Heart left ventricle (tissue), 13 donors: ENCODE results near the gene DPH2.

ENCODE experiments used
- POLR2A ChIP-seq, 2 donors: fragments of 450-650 bp; IDR thresholded peaks; one replicate each; pipeline ENCODE4 v1.6.1; 2017; ENCODE audit warnings: antibody characterized with exemption in 2 of 2, mild to moderate bottlenecking in 2 of 2, moderate library complexity in 2 of 2
- TF ChIP-seq, protein P1 (sequence below), 12 donors: fragments of 200-600 bp; sonication (generic) in 4 of 12; IDR thresholded peaks; one replicate each; pipeline versions ENCODE4 v1.5.0 to v1.8.0; 2018 to 2022; ENCODE audit warnings: antibody characterized with exemption in 12 of 12, mild to moderate bottlenecking in 5 of 12
- donor health status: ischemic (EF 13 %, LVEDD 7.1; RV severe dilation, severe dysfunction).
- donor health status: DM: no; HTN: yes; CAD: no.
- donor health status: DM: no; HTN: no; CAD: no.
- donor health status: ischemic (EF 25% LVEDD 6.9; RV normal size, moderate dysfunction).
- donor health status: ischemic (EF 25% LVEDD 5.7; RV mildly dilated, moderate dysfunction).
- donor health status: ischemic (EF 35%, LVEDD 5.7; RV mildly dilated, moderate dysfunction).
- donor health status: nonischemic (EF 11% LVEDD 7.7; RV severe dilation, severe dysfunction).
- donor health status: DM: yes; HTN: yes; CAD: no.
- donor health status: PGD.
- donor health status: ischemic (EF 29% LVEDD 5.4; RV normal size, mild dysfunction).
- donor health status: nonischemic (EF 23%, LVEDD 6.1; RV moderate dilation, normal function).

- TF ChIP-seq, protein P1, sequence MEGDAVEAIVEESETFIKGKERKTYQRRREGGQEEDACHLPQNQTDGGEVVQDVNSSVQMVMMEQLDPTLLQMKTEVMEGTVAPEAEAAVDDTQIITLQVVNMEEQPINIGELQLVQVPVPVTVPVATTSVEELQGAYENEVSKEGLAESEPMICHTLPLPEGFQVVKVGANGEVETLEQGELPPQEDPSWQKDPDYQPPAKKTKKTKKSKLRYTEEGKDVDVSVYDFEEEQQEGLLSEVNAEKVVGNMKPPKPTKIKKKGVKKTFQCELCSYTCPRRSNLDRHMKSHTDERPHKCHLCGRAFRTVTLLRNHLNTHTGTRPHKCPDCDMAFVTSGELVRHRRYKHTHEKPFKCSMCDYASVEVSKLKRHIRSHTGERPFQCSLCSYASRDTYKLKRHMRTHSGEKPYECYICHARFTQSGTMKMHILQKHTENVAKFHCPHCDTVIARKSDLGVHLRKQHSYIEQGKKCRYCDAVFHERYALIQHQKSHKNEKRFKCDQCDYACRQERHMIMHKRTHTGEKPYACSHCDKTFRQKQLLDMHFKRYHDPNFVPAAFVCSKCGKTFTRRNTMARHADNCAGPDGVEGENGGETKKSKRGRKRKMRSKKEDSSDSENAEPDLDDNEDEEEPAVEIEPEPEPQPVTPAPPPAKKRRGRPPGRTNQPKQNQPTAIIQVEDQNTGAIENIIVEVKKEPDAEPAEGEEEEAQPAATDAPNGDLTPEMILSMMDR (IDR thresholded peaks at IDR 0.05), result no peak
- no peak for TF ChIP-seq POLR2A (IDR thresholded peaks at IDR 0.05)
These were observed 32.5 kb upstream of the DPH2 start for GRCh38 chr1:43937179-43937865.
